HFFc6 (cell line): ENCODE measurements around the gene SDCCAG8. TPM values are rescaled to one million over a fixed set of nuclear protein-coding genes. Genes with fewer than 3 reads are reported as not detected.
A peak's percentile ranks its signal among the peaks of the same experiment; 100 is the strongest.

Experiments
- DNase-seq: peaks from one replicate; pipeline ENCODE4 v3.0.0-alpha.2; 2018
- H3K27ac Mint-ChIP-seq: 2 replicates; pipeline ENCODE4 v1.8.0; 2020; ENCODE audit warnings: mild to moderate bottlenecking, mixed read lengths
- H3K27me3 Mint-ChIP-seq: 2 replicates; pipeline ENCODE4 v1.8.0; 2021; ENCODE audit warnings: mild to moderate bottlenecking, moderate library complexity, mixed read lengths; ENCODE audit not compliant: insufficient read depth
- H3K36me3 Mint-ChIP-seq: 2 replicates; pipeline ENCODE4 v1.8.0; 2021; ENCODE audit warnings: low read depth, mixed read lengths
- H3K4me1 Mint-ChIP-seq: 2 replicates; pipeline ENCODE4 v1.8.0; 2020; ENCODE audit warnings: low read depth, mixed read lengths
- H3K4me3 Mint-ChIP-seq: 2 replicates; pipeline ENCODE4 v1.8.0; 2020; ENCODE audit warnings: mild to moderate bottlenecking, moderate library complexity, mixed read lengths
- H3K9me3 Mint-ChIP-seq: 2 replicates; pipeline ENCODE4 v1.8.0; 2020; ENCODE audit warnings: mild to moderate bottlenecking, mixed read lengths
- CTCF ChIP-seq: fragments of 200-600 bp; sonication (generic); IDR thresholded peaks from 2 replicates; pipeline ENCODE4 v1.5.0; 2021; ENCODE audit warnings: antibody characterized with exemption, mild to moderate bottlenecking
- total RNA-seq, 6 experiments: library from RNA; stranded (reverse); fragmentation: NEBNext Ultra II Directional; extraction: Animal tissue kit (Norgen Biotek cat#: 25700); gene quantifications; 2 replicates in 1 of 6; 3 replicates in 5 of 6; pipeline ENCODE4 v1.2.3, GENCODE V29; 2021

SDCCAG8 gene
- total RNA-seq, 6 experiments from 2014 or later = 22.3 to 31.2 (median 26.1) TPM

GRCh38 chr1:243267914-243268653, 12.2 kb downstream of the SDCCAG8 start:
- H3K27ac Mint-ChIP-seq = peak overlapping the region; percentile 70
- DNase-seq = peak; percentile 81
- H3K4me3 Mint-ChIP-seq = peak overlapping the region; percentile 77
- no peaks in the 10 kb centered on the region for H3K27me3 Mint-ChIP-seq
- peaks cover 88% of the 10 kb centered on the region for H3K4me1 Mint-ChIP-seq
- peaks cover 16% of the 10 kb centered on the region for H3K36me3 Mint-ChIP-seq
- no peaks in the 10 kb centered on the region for H3K9me3 Mint-ChIP-seq
- TF ChIP-seq CTCF = no peak

GRCh38 chr1:243268751-243269460, 13.1 kb downstream of the SDCCAG8 start:
- peak overlapping the region; percentile 70 for H3K27ac Mint-ChIP-seq
- no peaks in the 10 kb centered on the region for H3K27me3 Mint-ChIP-seq
- H3K36me3 Mint-ChIP-seq = peaks cover 23% of the 10 kb centered on the region
- no peak for TF ChIP-seq CTCF
- H3K4me3 Mint-ChIP-seq = peak overlapping the region; percentile 77
- no peaks in the 10 kb centered on the region for H3K9me3 Mint-ChIP-seq
- peaks cover 88% of the 10 kb centered on the region for H3K4me1 Mint-ChIP-seq
- DNase-seq = no peak

GRCh38 chr1:243269461-243269801, 13.6 kb downstream of the SDCCAG8 start:
- no peak for TF ChIP-seq CTCF
- Mint-ChIP-seq H3K9me3 (no peaks in the 10 kb centered on the region), H3K36me3 (peaks cover 26% of the 10 kb centered on the region), H3K4me3 (no peak overlapping the region), H3K4me1 (peaks cover 85% of the 10 kb centered on the region), H3K27me3 (no peaks in the 10 kb centered on the region), H3K27ac (peak overlapping the region; percentile 70)
- DNase-seq = no peak

GRCh38 chr1:243270097-243270864, 14.4 kb downstream of the SDCCAG8 start:
- Mint-ChIP-seq H3K27ac (peak overlapping the region; percentile 69), H3K4me3 (0 out of 2 replicates have a peak overlapping the region, but pooled peaks have one; percentile 4), H3K27me3 (no peaks in the 10 kb centered on the region), H3K9me3 (no peaks in the 10 kb centered on the region), H3K4me1 (peaks cover 76% of the 10 kb centered on the region), H3K36me3 (peaks cover 33% of the 10 kb centered on the region)
- DNase-seq = no peak
- no peak for TF ChIP-seq CTCF

GRCh38 chr1:243271996-243272395, 16.2 kb downstream of the SDCCAG8 start:
- H3K36me3 Mint-ChIP-seq = peaks cover 50% of the 10 kb centered on the region
- peak overlapping the region; percentile 62 for H3K27ac Mint-ChIP-seq
- no peak for DNase-seq
- H3K4me3 Mint-ChIP-seq = peak overlapping the region; percentile 52; the same call in 1 of the 2 replicates
- peaks cover 64% of the 10 kb centered on the region for H3K4me1 Mint-ChIP-seq
- H3K27me3 Mint-ChIP-seq = no peaks in the 10 kb centered on the region
- no peak for TF ChIP-seq CTCF
- H3K9me3 Mint-ChIP-seq = no peaks in the 10 kb centered on the region
